Mesendoderm (in vitro differentiated cells): ENCODE measurements around the gene HSP90AA1.
"Not testable (repeated sequence)": the region's sequence is repeated elsewhere in the genome, so short reads cannot be mapped to it uniquely, and the experiment has no call there.

Source experiments
- DNase-seq: peaks from one replicate; pipeline ENCODE4 v3.0.0; 2013
- H2AK5ac ChIP-seq: 2 replicates; pipeline ENCODE4 v1.6.1; 2013; ENCODE audit warnings: low read length, inconsistent platforms
- H2BK120ac ChIP-seq: 2 replicates; pipeline ENCODE4 v1.6.1; 2013; ENCODE audit warnings: low read depth, mild to moderate bottlenecking, low read length, moderate library complexity, mixed read lengths
- H2BK15ac ChIP-seq: replicated peaks from 2 replicates; pipeline ENCODE4 v1.6.1; 2013; ENCODE audit warnings: low read depth, mild to moderate bottlenecking, moderate library complexity
- H2BK5ac ChIP-seq: 2 replicates; pipeline ENCODE4 v1.6.1; 2013; ENCODE audit warnings: low read length, inconsistent platforms
- H3K18ac ChIP-seq: 2 replicates; pipeline ENCODE4 v1.6.1; 2013; ENCODE audit warnings: mild to moderate bottlenecking, low read length, mixed read lengths
- H3K23ac ChIP-seq: one replicate; pipeline ENCODE4 v1.6.1; 2013; ENCODE audit warnings: low read length
- H3K27ac ChIP-seq: 2 replicates; pipeline ENCODE4 v1.5.1; 2013; ENCODE audit warnings: low read depth, mild to moderate bottlenecking, inconsistent platforms, low read length, moderate library complexity
- H3K27me3 ChIP-seq: 2 replicates; pipeline ENCODE4 v1.6.1; 2013; ENCODE audit warnings: low read length, control low read depth, mild to moderate bottlenecking, inconsistent platforms; ENCODE audit not compliant: insufficient read depth, poor library complexity
- H3K36me3 ChIP-seq: 2 replicates; pipeline ENCODE4 v1.6.1; 2013; ENCODE audit warnings: low read length, inconsistent platforms; ENCODE audit not compliant: control insufficient read depth, insufficient read depth
- H3K4ac ChIP-seq: one replicate; pipeline ENCODE4 v1.6.1; 2013; ENCODE audit warnings: low read depth, mild to moderate bottlenecking, low read length, moderate library complexity
- H3K4me1 ChIP-seq: 2 replicates; pipeline ENCODE4 v1.6.1; 2013; ENCODE audit warnings: low read depth, low read length, inconsistent platforms; ENCODE audit not compliant: control insufficient read depth
- H3K4me2 ChIP-seq: 2 replicates; pipeline ENCODE4 v1.6.1; 2013; ENCODE audit warnings: low read length
- H3K4me3 ChIP-seq: 2 replicates; pipeline ENCODE4 v1.5.1; 2013; ENCODE audit warnings: mild to moderate bottlenecking, low read length
- H3K56ac ChIP-seq: one replicate; pipeline ENCODE4 v1.6.1; 2013; ENCODE audit warnings: low read length
- H3K79me1 ChIP-seq: 2 replicates; pipeline ENCODE4 v1.6.1; 2013; ENCODE audit warnings: low read length, inconsistent platforms
- H3K79me2 ChIP-seq: 2 replicates; pipeline ENCODE4 v1.6.1; 2013; ENCODE audit warnings: mild to moderate bottlenecking, low read length; ENCODE audit not compliant: control insufficient read depth, insufficient read depth
- H3K9ac ChIP-seq: 2 replicates; pipeline ENCODE4 v1.6.1; 2013; ENCODE audit warnings: low read length, inconsistent platforms
- H4K5ac ChIP-seq: one replicate; pipeline ENCODE4 v1.6.1; 2013; ENCODE audit warnings: low read length
- H4K8ac ChIP-seq: one replicate; pipeline ENCODE4 v1.6.1; 2013; ENCODE audit warnings: low read depth, mild to moderate bottlenecking, control low read depth, low read length, moderate library complexity
- WGBS: extraction: QIAGEN DNeasy Blood & Tissue Kit; methylation state at CpG from one replicate; pipeline ENCODE4 v1.1.7; 2013; ENCODE audit warnings: low lambda C conversion rate, missing lambda C conversion rate; ENCODE audit not compliant: insufficient coverage; ENCODE audit errors: extremely low coverage; 5-methylcytosine and 5-hydroxymethylcytosine counted together

Gene HSP90AA1

DNA sequence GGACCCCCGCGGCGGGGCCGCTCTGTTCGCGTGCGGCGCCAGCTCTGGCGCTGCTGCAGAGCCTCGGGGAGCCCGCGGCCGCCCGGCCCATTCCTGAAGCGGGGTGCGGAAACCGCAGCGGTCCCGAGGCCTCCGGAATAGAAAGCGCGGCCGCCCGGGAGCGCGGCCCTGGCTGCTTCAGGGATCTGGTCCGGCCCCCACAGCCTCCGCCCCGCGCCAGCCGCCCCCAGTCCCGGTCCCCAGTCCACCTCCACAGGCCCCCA lies 204 bp downstream of the HSP90AA1 start:
- peak overlapping the region; percentile 100 for H3K18ac ChIP-seq
- peak overlapping the region; percentile 94 for H3K56ac ChIP-seq
- peak overlapping the region; percentile 77 for H4K8ac ChIP-seq
- H2AK5ac ChIP-seq = no peak overlapping the region
- peak overlapping the region; percentile 95 for H2BK120ac ChIP-seq
- peaks cover 8% of the 10 kb centered on the region for H3K79me1 ChIP-seq
- H3K27ac ChIP-seq = peak overlapping the region; percentile 93
- H3K27me3 ChIP-seq = no peaks in the 10 kb centered on the region
- H2BK15ac ChIP-seq = no peak overlapping the region
- peaks cover 16% of the 10 kb centered on the region for H3K36me3 ChIP-seq
- peaks cover 7% of the 10 kb centered on the region for H3K4me1 ChIP-seq
- peak overlapping the region; percentile 100 for H3K4ac ChIP-seq
- no peak overlapping the region for H2BK5ac ChIP-seq
- H3K9ac ChIP-seq = peak overlapping the region; percentile 73
- WGBS = no CpG with 5 or more reads among the region's 32 CpGs
- H3K79me2 ChIP-seq = peaks cover 37% of the 10 kb centered on the region
- no peak overlapping the region for H3K4me2 ChIP-seq
- H3K23ac ChIP-seq = no peak overlapping the region
- no peak overlapping the region for H4K5ac ChIP-seq
- peak overlapping the region; percentile 95 for H3K4me3 ChIP-seq
- no peak for DNase-seq

DNA sequence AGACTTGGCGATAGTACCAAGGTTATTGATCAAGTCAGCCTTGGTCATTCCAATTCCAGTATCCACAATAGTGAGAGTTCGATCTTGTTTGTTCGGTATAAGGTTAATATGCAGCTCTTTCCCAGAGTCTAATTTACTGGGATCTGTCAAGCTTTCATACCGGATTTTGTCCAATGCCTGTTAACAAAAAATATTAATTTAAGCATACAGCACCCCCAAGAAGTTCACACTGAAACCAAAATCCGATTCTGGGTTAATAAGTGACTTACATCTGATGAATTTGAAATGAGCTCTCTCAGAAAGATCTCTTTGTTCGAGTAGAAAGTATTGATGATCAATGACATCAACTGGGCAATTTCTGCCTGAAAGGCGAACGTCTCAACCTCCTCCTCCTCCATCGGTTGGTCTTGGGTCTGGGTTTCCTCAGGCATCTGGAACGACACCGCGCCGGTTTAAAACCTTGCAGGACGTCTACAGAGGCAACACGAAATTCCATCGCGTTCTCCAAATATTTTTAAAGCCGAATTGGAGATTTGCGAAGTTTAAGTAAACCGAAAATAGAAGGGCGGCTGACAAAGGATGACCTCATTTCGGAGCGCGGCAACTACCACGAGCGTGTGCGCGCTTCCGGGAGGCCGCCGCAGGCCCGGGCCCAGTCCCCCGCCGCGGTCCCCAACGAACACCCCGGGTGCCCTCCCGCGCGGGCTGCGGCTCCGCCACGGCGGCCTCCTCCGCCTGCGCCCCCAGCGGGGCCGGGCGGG lies 716 bp downstream of the HSP90AA1 start:
- Histone ChIP-seq H3K27me3 (no peaks in the 10 kb centered on the region), H2BK5ac (no peak overlapping the region), H2BK15ac (no peak overlapping the region), H3K79me1 (peaks cover 10% of the 10 kb centered on the region), H3K4me3 (peak overlapping the region; percentile 95), H2BK120ac (peak overlapping the region; percentile 95), H3K4me2 (peak overlapping the region; percentile 63), H3K18ac (peak overlapping the region; percentile 100), H4K8ac (peak overlapping the region; percentile 77), H3K4ac (peak overlapping the region; percentile 100), H3K36me3 (peaks cover 17% of the 10 kb centered on the region), H3K79me2 (peaks cover 37% of the 10 kb centered on the region), H3K27ac (peak overlapping the region; percentile 93), H3K56ac (peak overlapping the region; percentile 94), H3K9ac (peak overlapping the region; percentile 73), H2AK5ac (no peak overlapping the region), H4K5ac (no peak overlapping the region), H3K4me1 (peaks cover 7% of the 10 kb centered on the region), H3K23ac (no peak overlapping the region)
- WGBS = no CpG with 5 or more reads among the region's 49 CpGs
- peak; percentile 48 for DNase-seq

DNA sequence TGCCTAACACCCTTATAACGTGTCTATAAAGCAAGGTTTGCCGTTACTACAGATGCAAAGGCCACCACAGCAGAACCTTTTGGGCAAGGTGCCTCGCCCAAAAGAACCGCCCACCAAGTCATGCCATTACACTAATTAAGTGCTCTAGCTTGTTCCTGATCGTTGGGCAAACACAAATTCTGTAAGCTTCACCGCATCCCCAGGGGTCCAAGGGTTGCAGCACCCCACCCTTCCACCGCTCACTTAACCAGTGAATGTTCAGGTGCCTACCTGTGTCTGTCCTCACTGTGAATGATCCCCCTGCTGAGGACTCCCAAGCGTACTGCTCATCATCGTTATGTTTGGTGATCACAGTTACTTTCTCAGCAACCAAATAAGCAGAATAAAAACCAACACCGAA lies 1.4 kb downstream of the HSP90AA1 start:
- Histone ChIP-seq H3K79me2 (peaks cover 37% of the 10 kb centered on the region), H2BK5ac (no peak overlapping the region), H3K4ac (no peak overlapping the region), H2AK5ac (no peak overlapping the region), H4K5ac (no peak overlapping the region), H3K36me3 (peaks cover 22% of the 10 kb centered on the region), H3K9ac (peak overlapping the region; percentile 73), H3K79me1 (peaks cover 11% of the 10 kb centered on the region), H3K4me3 (peak overlapping the region; percentile 95), H3K27ac (no peak overlapping the region), H3K18ac (no peak overlapping the region), H3K4me1 (peaks cover 7% of the 10 kb centered on the region), H4K8ac (no peak overlapping the region), H3K27me3 (no peaks in the 10 kb centered on the region), H3K4me2 (peak overlapping the region; percentile 63), H3K23ac (no peak overlapping the region), H2BK120ac (no peak overlapping the region), H2BK15ac (no peak overlapping the region), H3K56ac (peak overlapping the region; percentile 94)
- WGBS = no CpG with 5 or more reads among the region's 10 CpGs
- no peak for DNase-seq

GRCh38 chr14:102084931-102085330 lies 1.9 kb downstream of the HSP90AA1 start:
- no peak for DNase-seq
- Histone ChIP-seq H2BK5ac (no peak overlapping the region), H2BK15ac (no peak overlapping the region), H2BK120ac (no peak overlapping the region), H4K5ac (no peak overlapping the region), H3K23ac (no peak overlapping the region), H3K18ac (no peak overlapping the region), H3K27ac (no peak overlapping the region), H3K9ac (peak overlapping the region; percentile 73), H3K4ac (no peak overlapping the region), H3K79me2 (peaks cover 37% of the 10 kb centered on the region), H3K4me3 (peak overlapping the region; percentile 49), H3K56ac (peak overlapping the region; percentile 94), H3K4me1 (peaks cover 7% of the 10 kb centered on the region), H4K8ac (no peak overlapping the region), H3K79me1 (peaks cover 11% of the 10 kb centered on the region), H3K27me3 (no peaks in the 10 kb centered on the region), H2AK5ac (no peak overlapping the region), H3K36me3 (peaks cover 26% of the 10 kb centered on the region), H3K4me2 (peak overlapping the region; percentile 63)
- 100% methylated on average over 4 of the region's 6 CpGs for WGBS

DNA sequence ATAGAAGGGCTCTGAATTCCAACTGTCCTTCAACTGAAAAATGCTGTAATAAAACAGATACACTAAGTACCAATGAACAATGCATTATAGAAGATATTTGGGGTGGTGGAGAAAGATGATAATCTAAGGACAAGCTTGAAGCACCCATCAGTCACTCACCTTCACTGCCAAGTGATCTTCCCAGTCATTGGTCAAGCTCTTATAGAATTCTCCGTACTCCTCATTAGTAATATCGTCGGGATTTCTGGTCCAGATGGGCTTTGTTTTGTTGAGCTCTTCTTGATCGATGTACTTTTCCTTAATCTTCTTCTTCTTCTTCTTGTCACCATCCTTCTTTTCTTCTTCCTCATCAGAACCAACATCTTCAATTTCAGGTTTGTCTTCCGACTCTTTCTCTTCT lies 2.3 kb downstream of the HSP90AA1 start:
- not testable (repeated sequence) for H3K56ac ChIP-seq, DNase-seq, H3K18ac ChIP-seq, H2BK5ac ChIP-seq, H3K27ac ChIP-seq, H3K27me3 ChIP-seq, H4K5ac ChIP-seq, H2BK120ac ChIP-seq, H4K8ac ChIP-seq, H2AK5ac ChIP-seq, H3K4ac ChIP-seq, H3K23ac ChIP-seq, H2BK15ac ChIP-seq, H3K4me1 ChIP-seq, H3K4me3 ChIP-seq
- H3K4me2 ChIP-seq = peak overlapping the region; percentile 63
- peak overlapping the region; percentile 73 for H3K9ac ChIP-seq
- H3K79me1 ChIP-seq = peaks cover 11% of the 10 kb centered on the region
- peaks cover 37% of the 10 kb centered on the region for H3K79me2 ChIP-seq
- WGBS = no CpG with 5 or more reads among the region's 5 CpGs
- H3K36me3 ChIP-seq = peaks cover 29% of the 10 kb centered on the region
